BE2C (cell line): ENCODE results near the gene CFAP77.
"Not testable (repeated sequence)": the region's sequence is repeated elsewhere in the genome, so short reads cannot be mapped to it uniquely, and the experiment has no call there.

ENCODE experiments used
- DNase-seq: peaks from one replicate; pipeline ENCODE4 v3.0.0-alpha.2; 2020
- H3K27me3 ChIP-seq: fragments of 250-450 bp; sonication (Bioruptor Pico); 2 replicates; pipeline ENCODE4 v1.5.1; 2020; ENCODE audit warnings: mild to moderate bottlenecking
- H3K36me3 ChIP-seq: fragments of 250-450 bp; sonication (Bioruptor Pico); 2 replicates; pipeline ENCODE4 v1.5.1; 2020; ENCODE audit warnings: mild to moderate bottlenecking
- H3K4me1 ChIP-seq: fragments of 250-450 bp; sonication (Bioruptor Pico); 2 replicates; pipeline ENCODE4 v1.5.1; 2020
- H3K4me3 ChIP-seq: 2 replicates; pipeline ENCODE4 v1.5.1; 2011; ENCODE audit warnings: low read depth, low read length
- H3K9me3 ChIP-seq: fragments of 250-450 bp; sonication (Bioruptor Pico); 2 replicates; pipeline ENCODE4 v1.5.1; 2020
- TF ChIP-seq, protein P1 (sequence below): IDR thresholded peaks from 2 replicates; pipeline ENCODE4 v1.5.1; 2012; ENCODE audit warnings: mild to moderate bottlenecking, low read depth, low read length

Gene CFAP77

GRCh38 chr9:132556714-132557113, 146.7 kb downstream of the CFAP77 start:
- peaks cover 10% of the 10 kb centered on the region for H3K4me1 ChIP-seq
- H3K4me3 ChIP-seq, result no peak overlapping the region
- no peak for DNase-seq
- no peaks in the 10 kb centered on the region for H3K9me3 ChIP-seq
- TF ChIP-seq, protein P1, sequence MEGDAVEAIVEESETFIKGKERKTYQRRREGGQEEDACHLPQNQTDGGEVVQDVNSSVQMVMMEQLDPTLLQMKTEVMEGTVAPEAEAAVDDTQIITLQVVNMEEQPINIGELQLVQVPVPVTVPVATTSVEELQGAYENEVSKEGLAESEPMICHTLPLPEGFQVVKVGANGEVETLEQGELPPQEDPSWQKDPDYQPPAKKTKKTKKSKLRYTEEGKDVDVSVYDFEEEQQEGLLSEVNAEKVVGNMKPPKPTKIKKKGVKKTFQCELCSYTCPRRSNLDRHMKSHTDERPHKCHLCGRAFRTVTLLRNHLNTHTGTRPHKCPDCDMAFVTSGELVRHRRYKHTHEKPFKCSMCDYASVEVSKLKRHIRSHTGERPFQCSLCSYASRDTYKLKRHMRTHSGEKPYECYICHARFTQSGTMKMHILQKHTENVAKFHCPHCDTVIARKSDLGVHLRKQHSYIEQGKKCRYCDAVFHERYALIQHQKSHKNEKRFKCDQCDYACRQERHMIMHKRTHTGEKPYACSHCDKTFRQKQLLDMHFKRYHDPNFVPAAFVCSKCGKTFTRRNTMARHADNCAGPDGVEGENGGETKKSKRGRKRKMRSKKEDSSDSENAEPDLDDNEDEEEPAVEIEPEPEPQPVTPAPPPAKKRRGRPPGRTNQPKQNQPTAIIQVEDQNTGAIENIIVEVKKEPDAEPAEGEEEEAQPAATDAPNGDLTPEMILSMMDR, result no peak
- no peaks in the 10 kb centered on the region for H3K36me3 ChIP-seq
- H3K27me3 ChIP-seq, result no peaks in the 10 kb centered on the region

DNA sequence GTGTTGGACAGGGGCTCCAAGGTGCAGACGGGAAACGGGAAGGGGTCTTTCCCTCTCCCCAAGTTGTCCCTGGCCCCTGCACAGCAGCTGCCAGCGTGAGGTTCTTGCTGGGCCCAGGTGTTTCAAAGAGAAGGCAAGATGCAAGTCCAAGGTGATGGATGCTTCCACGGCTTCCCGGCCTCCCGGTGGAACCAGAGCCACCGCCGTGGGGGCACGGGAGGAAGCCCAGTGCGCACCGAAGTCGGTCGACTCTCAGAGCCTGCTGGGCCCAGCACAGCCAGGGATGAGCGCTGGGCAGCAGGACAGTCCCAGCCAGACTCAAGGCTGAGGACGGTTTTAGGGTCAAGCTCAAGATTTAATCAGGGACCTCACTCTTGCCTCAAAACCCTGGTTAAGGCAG, 147.1 kb downstream of the CFAP77 start:
- Histone ChIP-seq H3K4me3 (no peak overlapping the region), H3K4me1 (peaks cover 10% of the 10 kb centered on the region), H3K27me3 (no peaks in the 10 kb centered on the region), H3K36me3 (no peaks in the 10 kb centered on the region), H3K9me3 (no peaks in the 10 kb centered on the region)
- TF ChIP-seq, protein P1, result no peak
- no peak for DNase-seq

GRCh38 chr9:132559711-132560110, 149.7 kb downstream of the CFAP77 start:
- no peaks in the 10 kb centered on the region for H3K9me3 ChIP-seq
- no peaks in the 10 kb centered on the region for H3K36me3 ChIP-seq
- no peaks in the 10 kb centered on the region for H3K27me3 ChIP-seq
- no peak overlapping the region for H3K4me3 ChIP-seq
- no peak for DNase-seq
- peaks cover 12% of the 10 kb centered on the region for H3K4me1 ChIP-seq
- TF ChIP-seq, protein P1, result no peak

- TF ChIP-seq, protein P1, result no peak
Measured at GRCh38 chr9:132560616-132561202, 150.7 kb downstream of the CFAP77 start.

GRCh38 chr9:132562306-132562573, 152.2 kb downstream of the CFAP77 start:
- Histone ChIP-seq H3K4me1 (peaks cover 12% of the 10 kb centered on the region), H3K9me3 (no peaks in the 10 kb centered on the region), H3K27me3 (no peaks in the 10 kb centered on the region), H3K4me3 (no peak overlapping the region), H3K36me3 (no peaks in the 10 kb centered on the region)
- DNase-seq, result no peak
- TF ChIP-seq, protein P1, result no peak

More at GRCh38 chr9:132560616-132561202, 150.7 kb downstream of the CFAP77 start:
- Histone ChIP-seq H3K4me1 (peaks cover 12% of the 10 kb centered on the region), H3K4me3 (no peak overlapping the region), H3K9me3 (no peaks in the 10 kb centered on the region), H3K36me3 (no peaks in the 10 kb centered on the region), H3K27me3 (no peaks in the 10 kb centered on the region)
- DNase-seq, result no peak

DNA sequence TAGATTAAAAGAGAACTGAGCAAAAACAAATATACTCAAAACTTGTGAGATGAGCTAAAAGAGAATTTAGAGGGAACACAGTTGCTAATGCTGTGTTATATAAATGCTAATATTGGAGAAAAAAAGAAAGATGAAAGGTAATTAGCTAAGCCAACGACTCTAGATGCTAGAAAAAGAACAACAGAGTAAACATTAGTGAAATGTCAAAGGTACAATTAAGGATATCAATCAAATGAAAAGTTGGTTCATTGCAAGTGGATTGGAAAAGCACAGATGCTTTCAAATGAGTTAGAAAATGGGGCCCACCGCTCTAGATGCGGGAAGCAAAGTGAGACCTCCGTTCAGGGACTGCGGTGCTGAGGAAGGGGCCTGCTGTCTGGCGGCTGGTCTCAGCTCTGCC, 154.5 kb downstream of the CFAP77 start:
- TF ChIP-seq, protein P1, result no peak
- DNase-seq, result no peak
- Histone ChIP-seq H3K4me3 (no peak overlapping the region), H3K9me3 (no peaks in the 10 kb centered on the region), H3K4me1 (peaks cover 12% of the 10 kb centered on the region), H3K36me3 (no peaks in the 10 kb centered on the region), H3K27me3 (no peaks in the 10 kb centered on the region)

- not testable (repeated sequence) for H3K4me3 ChIP-seq, H3K4me1 ChIP-seq, H3K27me3 ChIP-seq, H3K9me3 ChIP-seq, DNase-seq, H3K36me3 ChIP-seq
Measured at GRCh38 chr9:132568787-132569186, 158.8 kb downstream of the CFAP77 start.
